HEK293 (cell line): Measurements from ENCODE around the gene EXOSC9.

Source experiments
- EGR2 ChIP-seq: fragments of 450-650 bp; formaldehyde crosslinking; IDR thresholded peaks from 2 replicates; pipeline ENCODE4 v1.5.1; 2016; ENCODE audit warnings: low read depth, missing biosample characterization, missing genetic modification characterization
- KLF8 ChIP-seq: fragments of 450-650 bp; formaldehyde crosslinking; IDR thresholded peaks from 2 replicates; pipeline ENCODE4 v1.5.1; 2016; ENCODE audit warnings: missing biosample characterization, missing genetic modification characterization
- MZF1 ChIP-seq: fragments of 450-650 bp; formaldehyde crosslinking; IDR thresholded peaks from 2 replicates; pipeline ENCODE4 v1.5.1; 2017; ENCODE audit warnings: missing biosample characterization, missing genetic modification characterization, borderline replicate concordance
- OVOL3 ChIP-seq: fragments of 450-650 bp; formaldehyde crosslinking; IDR thresholded peaks from 2 replicates; pipeline ENCODE4 v1.5.1; 2016; ENCODE audit warnings: missing biosample characterization, missing genetic modification characterization
- PRDM1 ChIP-seq: fragments of 450-650 bp; formaldehyde crosslinking; IDR thresholded peaks from 2 replicates; pipeline ENCODE4; 2016; ENCODE audit warnings: missing biosample characterization, missing genetic modification characterization
- SCRT1 ChIP-seq: fragments of 450-650 bp; formaldehyde crosslinking; IDR thresholded peaks from 2 replicates; pipeline ENCODE4 v1.5.1; 2016; ENCODE audit warnings: missing biosample characterization, missing genetic modification characterization, borderline replicate concordance
- ZBTB20 ChIP-seq: fragments of 450-650 bp; formaldehyde crosslinking; IDR thresholded peaks from 2 replicates; pipeline ENCODE4 v1.5.1; 2016; ENCODE audit warnings: missing biosample characterization, missing genetic modification characterization
- ZBTB21 ChIP-seq: fragments of 450-650 bp; formaldehyde crosslinking; IDR thresholded peaks from 2 replicates; pipeline ENCODE4 v1.5.1; 2017; ENCODE audit warnings: missing biosample characterization, missing genetic modification characterization
- ZBTB26 ChIP-seq: fragments of 450-650 bp; formaldehyde crosslinking; optimal IDR thresholded peaks from 2 replicates; pipeline ENCODE3; 2016; ENCODE audit warnings: missing biosample characterization, mild to moderate bottlenecking, missing genetic modification characterization
- ZBTB49 ChIP-seq: fragments of 450-650 bp; formaldehyde crosslinking; IDR thresholded peaks from 2 replicates; pipeline ENCODE4 v1.5.1; 2016; ENCODE audit warnings: missing biosample characterization, missing genetic modification characterization, low read depth
- ZBTB7A ChIP-seq: fragments of 450-650 bp; formaldehyde crosslinking; IDR thresholded peaks from 2 replicates; pipeline ENCODE4 v1.5.1; 2016; ENCODE audit warnings: low read depth, missing biosample characterization, missing genetic modification characterization
- ZBTB8A ChIP-seq: fragments of 450-650 bp; formaldehyde crosslinking; IDR thresholded peaks from 2 replicates; pipeline ENCODE4 v1.5.1; 2016; ENCODE audit warnings: missing biosample characterization, missing genetic modification characterization
- ZNF10 ChIP-seq: fragments of 450-650 bp; formaldehyde crosslinking; IDR thresholded peaks from 2 replicates; pipeline ENCODE4 v1.5.1; 2017; ENCODE audit warnings: missing biosample characterization, missing genetic modification characterization
- ZNF133 ChIP-seq: fragments of 450-650 bp; formaldehyde crosslinking; IDR thresholded peaks from 2 replicates; pipeline ENCODE4 v1.5.1; 2016; ENCODE audit warnings: missing biosample characterization, missing genetic modification characterization
- ZNF169 ChIP-seq: fragments of 450-650 bp; formaldehyde crosslinking; IDR thresholded peaks from 2 replicates; pipeline ENCODE4 v1.5.1; 2016; ENCODE audit warnings: missing biosample characterization, missing genetic modification characterization
- ZNF24 ChIP-seq: fragments of 450-650 bp; formaldehyde crosslinking; IDR thresholded peaks from 2 replicates; pipeline ENCODE4 v1.5.1; 2016; ENCODE audit warnings: missing biosample characterization, missing genetic modification characterization
- ZNF26 ChIP-seq: fragments of 450-650 bp; formaldehyde crosslinking; IDR thresholded peaks from 2 replicates; pipeline ENCODE4 v1.5.1; 2016; ENCODE audit warnings: missing biosample characterization, missing genetic modification characterization
- ZNF350 ChIP-seq: fragments of 450-650 bp; formaldehyde crosslinking; IDR thresholded peaks from 2 replicates; pipeline ENCODE4 v1.5.0; 2017; ENCODE audit warnings: missing biosample characterization, mild to moderate bottlenecking, missing genetic modification characterization
- ZNF354C ChIP-seq: fragments of 450-650 bp; formaldehyde crosslinking; IDR thresholded peaks from 2 replicates; pipeline ENCODE4 v1.5.1; 2016; ENCODE audit warnings: missing biosample characterization, missing genetic modification characterization, low read depth, borderline replicate concordance
- ZNF366 ChIP-seq: fragments of 450-650 bp; formaldehyde crosslinking; conservative IDR thresholded peaks from 2 replicates; pipeline ENCODE4 v1.5.1; 2016; ENCODE audit warnings: missing biosample characterization, missing genetic modification characterization
- ZNF37A ChIP-seq: fragments of 450-650 bp; IDR thresholded peaks from 2 replicates; pipeline ENCODE4 v1.5.1; 2018; ENCODE audit warnings: missing biosample characterization, missing genetic modification characterization
- ZNF391 ChIP-seq: fragments of 450-650 bp; formaldehyde crosslinking; IDR thresholded peaks from 2 replicates; pipeline ENCODE4 v1.5.1; 2016; ENCODE audit warnings: low read depth, missing biosample characterization, missing genetic modification characterization, borderline replicate concordance
- ZNF426 ChIP-seq: fragments of 450-650 bp; formaldehyde crosslinking; IDR thresholded peaks from 2 replicates; pipeline ENCODE4 v1.5.1; 2017; ENCODE audit warnings: missing biosample characterization, missing genetic modification characterization, mild to moderate bottlenecking, inconsistent platforms, moderate library complexity
- ZNF449 ChIP-seq: fragments of 450-650 bp; formaldehyde crosslinking; IDR thresholded peaks from 2 replicates; pipeline ENCODE4 v1.5.1; 2017; ENCODE audit warnings: missing biosample characterization, mild to moderate bottlenecking, missing genetic modification characterization, moderate library complexity
- ZNF501 ChIP-seq: fragments of 450-650 bp; formaldehyde crosslinking; IDR thresholded peaks from 2 replicates; pipeline ENCODE4 v1.5.1; 2016; ENCODE audit warnings: missing biosample characterization, missing genetic modification characterization
- ZNF658 ChIP-seq: fragments of 450-650 bp; formaldehyde crosslinking; IDR thresholded peaks from 2 replicates; pipeline ENCODE4; 2016; ENCODE audit warnings: missing biosample characterization, missing genetic modification characterization
- ZNF670 ChIP-seq: fragments of 450-650 bp; formaldehyde crosslinking; IDR thresholded peaks from 2 replicates; pipeline ENCODE4 v1.5.1; 2016; ENCODE audit warnings: missing biosample characterization, missing genetic modification characterization, low read depth
- ZNF768 ChIP-seq: fragments of 450-650 bp; formaldehyde crosslinking; IDR thresholded peaks from 2 replicates; pipeline ENCODE4 v1.5.1; 2018; ENCODE audit warnings: missing biosample characterization, mild to moderate bottlenecking, missing genetic modification characterization
- ZSCAN30 ChIP-seq: fragments of 450-650 bp; IDR thresholded peaks from 2 replicates; pipeline ENCODE4 v1.5.1; 2018; ENCODE audit warnings: missing biosample characterization, mild to moderate bottlenecking, missing genetic modification characterization, moderate library complexity
- ZSCAN5A ChIP-seq: fragments of 450-650 bp; formaldehyde crosslinking; IDR thresholded peaks from 2 replicates; pipeline ENCODE4 v1.5.1; 2016; ENCODE audit warnings: missing biosample characterization, missing genetic modification characterization
- TF ChIP-seq, protein P1 (sequence below): fragments of 450-650 bp; formaldehyde crosslinking; IDR thresholded peaks from 2 replicates; pipeline ENCODE4; 2016; ENCODE audit warnings: missing biosample characterization, missing genetic modification characterization

The EXOSC9 gene

DNA sequence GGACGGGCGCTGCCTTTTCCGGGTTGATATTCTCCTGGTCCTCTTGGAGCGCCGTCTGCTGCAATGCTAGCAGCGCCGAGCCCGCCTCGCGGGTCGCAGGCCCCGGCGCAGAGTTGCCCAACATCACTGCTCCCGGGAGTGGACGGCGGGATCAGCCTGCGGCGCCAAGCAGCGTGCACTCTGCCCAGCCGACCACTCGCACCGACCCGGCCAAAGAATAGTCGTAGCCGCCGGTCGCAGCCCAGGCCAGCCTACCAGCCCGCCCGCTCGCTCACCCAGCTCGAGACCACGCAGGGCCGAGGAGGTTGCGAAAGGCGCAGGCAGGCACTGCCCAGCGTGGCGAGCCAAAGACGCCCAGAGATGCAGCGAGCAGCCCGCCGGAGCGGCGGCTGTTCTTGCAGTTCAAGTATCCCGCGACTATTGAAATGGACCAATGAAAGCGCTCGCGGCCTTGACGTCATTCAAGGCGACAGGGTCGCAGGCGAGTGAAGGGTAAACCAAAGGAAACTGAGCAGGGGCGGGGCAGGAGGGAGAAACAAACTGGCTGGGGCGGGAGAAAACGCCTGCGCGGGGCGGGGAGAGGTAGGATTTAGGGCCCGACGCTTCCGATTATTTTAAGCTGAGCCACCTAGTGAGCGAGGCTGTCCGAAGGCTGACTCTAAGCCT is 22.5 kb downstream of the EXOSC9 start, which contains the start of gene CCNA2 (continued):
- TF ChIP-seq, protein P1, sequence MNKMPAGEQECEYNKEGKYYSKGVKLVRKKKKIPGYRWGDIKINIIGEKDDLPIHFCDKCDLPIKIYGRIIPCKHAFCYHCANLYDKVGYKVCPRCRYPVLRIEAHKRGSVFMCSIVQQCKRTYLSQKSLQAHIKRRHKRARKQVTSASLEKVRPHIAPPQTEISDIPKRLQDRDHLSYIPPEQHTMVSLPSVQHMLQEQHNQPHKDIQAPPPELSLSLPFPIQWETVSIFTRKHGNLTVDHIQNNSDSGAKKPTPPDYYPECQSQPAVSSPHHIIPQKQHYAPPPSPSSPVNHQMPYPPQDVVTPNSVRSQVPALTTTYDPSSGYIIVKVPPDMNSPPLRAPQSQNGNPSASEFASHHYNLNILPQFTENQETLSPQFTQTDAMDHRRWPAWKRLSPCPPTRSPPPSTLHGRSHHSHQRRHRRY (tag by site-specific recombination): no peak
- TF ChIP-seq OVOL3 (tag by site-specific recombination) (no peak), KLF8 (tag by site-specific recombination) (peak; percentile 65), ZNF350 (tag by site-specific recombination) (no peak), ZNF426 (tag by site-specific recombination) (no peak), ZBTB7A (no peak), ZNF768 (tag by site-specific recombination) (peak; percentile 65; the same call in 1 of the 2 replicates), ZBTB21 (tag by site-specific recombination) (0 out of 2 replicates have a peak, but pooled peaks have one; percentile 28), ZNF449 (tag by site-specific recombination) (peak; percentile 36; the same call in 1 of the 2 replicates), ZNF26 (tag by site-specific recombination) (no peak), ZNF169 (tag by site-specific recombination) (no peak), ZBTB8A (tag by site-specific recombination) (peak; percentile 93), ZNF670 (no peak), ZNF10 (tag by site-specific recombination) (peak; percentile 12; the same call in 1 of the 2 replicates), ZSCAN5A (tag by site-specific recombination) (0 out of 2 replicates have a peak, but pooled peaks have one; percentile 62), SCRT1 (no peak), ZBTB49 (tag by site-specific recombination) (no peak), ZSCAN30 (tag by site-specific recombination) (0 out of 2 replicates have a peak, but pooled peaks have one; percentile 11), PRDM1 (tag by site-specific recombination) (peak; percentile 49; the same call in 1 of the 2 replicates), ZNF501 (tag by site-specific recombination) (peak; percentile 77; the same call in 1 of the 2 replicates), ZNF37A (tag by site-specific recombination) (no peak), ZNF658 (tag by site-specific recombination) (no peak), ZBTB20 (tag by site-specific recombination) (peak; percentile 71; the same call in 1 of the 2 replicates), ZNF366 (tag by site-specific recombination) (peak; percentile 56; the same call in 1 of the 2 replicates), ZNF24 (tag by site-specific recombination) (peak; percentile 35; the same call in 1 of the 2 replicates), ZNF354C (tag by site-specific recombination) (no peak), EGR2 (tag by site-specific recombination) (0 out of 2 replicates have a peak, but pooled peaks have one; percentile 15), ZNF391 (tag by site-specific recombination) (0 out of 2 replicates have a peak, but pooled peaks have one; percentile 35), ZNF133 (tag by site-specific recombination) (no peak), MZF1 (tag by site-specific recombination) (no peak), ZBTB26 (tag by site-specific recombination) (peak; percentile 90)
